ENCODE data around the gene TSEN34.
"Not testable (repeated sequence)": the region's sequence is repeated elsewhere in the genome, so short reads cannot be mapped to it uniquely, and the experiment has no call there.

Gene TSEN34

GRCh38 chr19:54240372-54241336, 49.5 kb downstream of the TSEN34 start:
- DNase-seq: not testable (repeated sequence)

- DNase-seq: not testable (repeated sequence)
Observed at GRCh38 chr19:54242234-54242633, 51.1 kb downstream of the TSEN34 start.

GRCh38 chr19:54242646-54243045, 51.5 kb downstream of the TSEN34 start, which contains the start of gene LILRA6:
Gene LILRA6 (minus strand): TSS chr19:54242790.
- DNase-seq: not testable (repeated sequence)

GRCh38 chr19:54243809-54244208, 52.7 kb downstream of the TSEN34 start:
- peak; percentile 20 for DNase-seq
